ENCODE results near the gene RASSF8.

DNA sequence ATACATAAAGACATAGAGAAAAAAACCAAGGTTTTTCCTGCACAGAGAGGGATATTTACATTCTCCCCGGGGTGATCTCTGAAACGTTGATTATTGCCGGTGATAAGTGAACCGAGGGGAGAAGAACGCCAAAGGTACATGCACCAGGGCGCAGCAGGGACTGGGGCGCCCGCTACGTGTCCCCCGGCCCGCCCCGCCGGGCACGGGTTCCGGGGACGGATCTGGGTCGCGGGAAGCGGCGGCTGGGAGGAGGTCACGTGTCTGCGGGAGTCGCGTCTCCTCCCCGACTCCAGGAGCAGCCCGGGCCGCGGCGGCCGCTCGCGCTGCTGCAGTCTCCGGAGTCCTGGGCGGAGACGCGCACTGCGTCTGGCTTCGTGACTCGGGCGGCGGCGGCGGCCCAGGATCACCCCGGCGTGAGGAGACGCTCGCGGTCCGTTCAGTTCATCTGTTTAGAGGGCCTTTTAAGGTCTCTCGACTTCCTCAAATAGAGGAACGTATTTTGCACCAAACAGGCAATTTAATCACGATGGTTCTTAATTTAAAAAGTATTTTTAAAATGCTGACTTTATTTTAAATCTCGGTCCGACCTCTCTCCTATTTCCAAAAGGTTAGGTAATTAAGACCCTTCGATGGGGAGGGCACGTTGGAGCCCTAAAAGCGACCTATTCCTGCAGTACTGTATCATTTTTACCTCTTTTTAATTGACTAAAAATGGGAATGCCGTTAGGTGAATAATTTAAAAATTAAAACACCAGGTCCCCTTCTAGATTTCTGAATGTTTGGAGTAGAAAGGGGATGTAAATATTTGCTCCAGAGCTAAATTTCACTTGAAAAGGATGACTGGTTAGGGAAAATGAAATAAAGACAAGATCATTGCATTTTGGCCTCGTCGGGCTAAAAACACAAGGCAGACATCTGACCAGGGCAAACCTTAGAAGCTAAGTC, 168.1 kb downstream of the RASSF8 start:
- TF ChIP-seq, protein P1, sequence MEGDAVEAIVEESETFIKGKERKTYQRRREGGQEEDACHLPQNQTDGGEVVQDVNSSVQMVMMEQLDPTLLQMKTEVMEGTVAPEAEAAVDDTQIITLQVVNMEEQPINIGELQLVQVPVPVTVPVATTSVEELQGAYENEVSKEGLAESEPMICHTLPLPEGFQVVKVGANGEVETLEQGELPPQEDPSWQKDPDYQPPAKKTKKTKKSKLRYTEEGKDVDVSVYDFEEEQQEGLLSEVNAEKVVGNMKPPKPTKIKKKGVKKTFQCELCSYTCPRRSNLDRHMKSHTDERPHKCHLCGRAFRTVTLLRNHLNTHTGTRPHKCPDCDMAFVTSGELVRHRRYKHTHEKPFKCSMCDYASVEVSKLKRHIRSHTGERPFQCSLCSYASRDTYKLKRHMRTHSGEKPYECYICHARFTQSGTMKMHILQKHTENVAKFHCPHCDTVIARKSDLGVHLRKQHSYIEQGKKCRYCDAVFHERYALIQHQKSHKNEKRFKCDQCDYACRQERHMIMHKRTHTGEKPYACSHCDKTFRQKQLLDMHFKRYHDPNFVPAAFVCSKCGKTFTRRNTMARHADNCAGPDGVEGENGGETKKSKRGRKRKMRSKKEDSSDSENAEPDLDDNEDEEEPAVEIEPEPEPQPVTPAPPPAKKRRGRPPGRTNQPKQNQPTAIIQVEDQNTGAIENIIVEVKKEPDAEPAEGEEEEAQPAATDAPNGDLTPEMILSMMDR (IDR thresholded peaks at IDR 0.05; ENCODE audit: insufficient read depth, low read length, poor library complexity, severe bottlenecking) = no peak
- TF ChIP-seq EZH2phosphoT487 (conservative IDR thresholded peaks at IDR 0.05; ENCODE audit: low read length) = no peak

Measured in SU-DHL-6 (cell line).